Breast epithelium (tissue), 4 donors: ENCODE data around the gene NAGPA. TPM values are rescaled to one million over a fixed set of nuclear protein-coding genes. Genes with fewer than 3 reads are reported as not detected.

Experiments used
- DNase-seq, 2 donors: peaks; one replicate each; pipeline ENCODE4 v3.0.0-alpha.2; 2019; ENCODE audit warnings: low spot score in 2 of 2
- H3K27ac ChIP-seq, 2 donors: fragments of 200-600 bp; sonication (generic) in 1 of 2; one replicate each; pipeline ENCODE4 v1.5.1; 2016 to 2019; ENCODE audit warnings: mild to moderate bottlenecking in 1 of 2
- H3K27me3 ChIP-seq, 2 donors: fragments of 200-600 bp; sonication (generic) in 1 of 2; one replicate each; pipeline versions ENCODE4 v1.5.1 to v1.6.0; 2017 to 2019; ENCODE audit warnings: control low read depth in 1 of 2, mild to moderate bottlenecking in 1 of 2
- H3K36me3 ChIP-seq: fragments of 200-600 bp; one replicate; pipeline ENCODE4 v1.5.1; 2019
- H3K4me1 ChIP-seq, 2 donors: fragments of 200-600 bp; sonication (generic); one replicate each; pipeline ENCODE4 v1.5.1; 2016 to 2019; ENCODE audit warnings: control low read depth in 1 of 2
- H3K4me3 ChIP-seq, 3 donors: fragments of 200-600 bp; sonication (generic); 1 replicate in 2 of 3; 2 replicates in 1 of 3; pipeline ENCODE4 v1.5.1; 2016 to 2019; ENCODE audit warnings: mild to moderate bottlenecking in 3 of 3, moderate library complexity in 2 of 3
- H3K9me3 ChIP-seq, 2 donors: fragments of 200-600 bp; sonication (generic) in 1 of 2; one replicate each; pipeline ENCODE4 v1.5.1; 2016 to 2019; ENCODE audit warnings: control low read depth in 1 of 2
- CTCF ChIP-seq, 3 donors: fragments of 450-650 bp; IDR thresholded peaks; one replicate each; pipeline ENCODE4 v1.5.1; 2016 to 2017; ENCODE audit warnings: antibody characterized with exemption in 3 of 3, mild to moderate bottlenecking in 3 of 3, moderate library complexity in 3 of 3
- POLR2A ChIP-seq: fragments of 450-650 bp; IDR thresholded peaks from one replicate; pipeline ENCODE4 v1.6.1; 2016; ENCODE audit warnings: antibody characterized with exemption, mild to moderate bottlenecking, moderate library complexity
- POLR2AphosphoS5 ChIP-seq, 3 donors: sonication (generic); formaldehyde crosslinking; IDR thresholded peaks; one replicate each; pipeline ENCODE4 v1.6.1; 2017; ENCODE audit warnings: antibody characterized with exemption in 3 of 3
- intact Hi-C: fragments of 100-400 bp; cut with DNase I; formaldehyde crosslinking; loops from one replicate; pipeline ENCODE4 v1.15.1; 2023; ENCODE audit warnings: low total_unique reads
- total RNA-seq, 3 donors: library from RNA; depleted of rRNA; stranded (reverse); fragments of >200 nt; gene quantifications; one replicate each; pipeline ENCODE4 v1.1.0, GENCODE V29; 2016

NAGPA gene
- total RNA-seq, 3 donors from 2014 or later = 18.4 to 26.2 (median 21.8) TPM

GRCh38 chr16:5012887-5013286 is 20.8 kb downstream of the NAGPA start:
- intact Hi-C loops = no loop called here
- Histone ChIP-seq H3K36me3 (no peaks in the 10 kb centered on the region), H3K27me3 (no peaks in the 10 kb centered on the region), H3K9me3 (no peaks in the 10 kb centered on the region), H3K4me1 (no peaks in the 10 kb centered on the region), H3K4me3 (no peak overlapping the region), H3K27ac (no peak overlapping the region)
- no peak for TF ChIP-seq POLR2A
- no peak for TF ChIP-seq CTCF (IDR thresholded peaks at IDR 0.05)
- no peak for TF ChIP-seq POLR2AphosphoS5 (IDR thresholded peaks at IDR 0.05)
- no peak for DNase-seq

GRCh38 chr16:5011637-5012036 is 22.1 kb downstream of the NAGPA start:
- no peaks in the 10 kb centered on the region for H3K36me3 ChIP-seq
- no peak for DNase-seq
- no peaks in the 10 kb centered on the region for H3K4me1 ChIP-seq
- H3K9me3 ChIP-seq = no peaks in the 10 kb centered on the region
- intact Hi-C loops = no loop called here
- TF ChIP-seq CTCF (IDR thresholded peaks at IDR 0.05) = no peak
- TF ChIP-seq POLR2AphosphoS5 (IDR thresholded peaks at IDR 0.05) = no peak
- no peak for TF ChIP-seq POLR2A
- no peak overlapping the region for H3K4me3 ChIP-seq
- H3K27me3 ChIP-seq = no peaks in the 10 kb centered on the region
- H3K27ac ChIP-seq = no peak overlapping the region

GRCh38 chr16:5010576-5011329 is 23.0 kb downstream of the NAGPA start:
- Histone ChIP-seq H3K4me1 (no peaks in the 10 kb centered on the region), H3K27me3 (no peaks in the 10 kb centered on the region), H3K4me3 (no peak overlapping the region), H3K9me3 (no peaks in the 10 kb centered on the region), H3K27ac (no peak overlapping the region), H3K36me3 (no peaks in the 10 kb centered on the region)
- no peak for DNase-seq
- no peak for TF ChIP-seq POLR2A
- intact Hi-C loops = no loop called here

GRCh38 chr16:5008311-5008731 is 25.4 kb downstream of the NAGPA start:
- no peak for TF ChIP-seq POLR2AphosphoS5 (IDR thresholded peaks at IDR 0.05)
- TF ChIP-seq CTCF (IDR thresholded peaks at IDR 0.05) = no peak
- no peak for TF ChIP-seq POLR2A
- Histone ChIP-seq H3K27me3 (no peaks in the 10 kb centered on the region), H3K27ac (no peak overlapping the region), H3K4me3 (no peak overlapping the region), H3K4me1 (no peaks in the 10 kb centered on the region), H3K9me3 (no peaks in the 10 kb centered on the region), H3K36me3 (no peaks in the 10 kb centered on the region)
- intact Hi-C loops = no loop called here
- DNase-seq = no peak

GRCh38 chr16:5007256-5007655 is 26.5 kb downstream of the NAGPA start:
- DNase-seq = no peak
- H3K36me3 ChIP-seq = no peaks in the 10 kb centered on the region
- TF ChIP-seq CTCF (IDR thresholded peaks at IDR 0.05) = no peak
- TF ChIP-seq POLR2A = no peak
- no peak for TF ChIP-seq POLR2AphosphoS5 (IDR thresholded peaks at IDR 0.05)
- H3K4me1 ChIP-seq = no peaks in the 10 kb centered on the region
- intact Hi-C loops = no loop called here
- no peak overlapping the region for H3K27ac ChIP-seq
- H3K27me3 ChIP-seq = no peaks in the 10 kb centered on the region
- no peak overlapping the region for H3K4me3 ChIP-seq
- H3K9me3 ChIP-seq = no peaks in the 10 kb centered on the region
